MM.1S (cell line): ENCODE results near the gene POTEG.
"Not testable (repeated sequence)": the region's sequence is repeated elsewhere in the genome, so short reads cannot be mapped to it uniquely, and the experiment has no call there.

Experiments used
- CTCF ChIP-seq: fragments of 300-600 bp; sonication (generic); IDR thresholded peaks from 2 replicates; pipeline ENCODE4 v1.5.1; 2016; ENCODE audit warnings: antibody characterized with exemption, low read length, mixed read lengths
- EZH2 ChIP-seq: fragments of 300-600 bp; sonication (generic); optimal IDR thresholded peaks from 2 replicates; pipeline ENCODE3; 2017; ENCODE audit warnings: low read depth, mild to moderate bottlenecking, antibody characterized with exemption, low read length, mixed read lengths

DNA sequence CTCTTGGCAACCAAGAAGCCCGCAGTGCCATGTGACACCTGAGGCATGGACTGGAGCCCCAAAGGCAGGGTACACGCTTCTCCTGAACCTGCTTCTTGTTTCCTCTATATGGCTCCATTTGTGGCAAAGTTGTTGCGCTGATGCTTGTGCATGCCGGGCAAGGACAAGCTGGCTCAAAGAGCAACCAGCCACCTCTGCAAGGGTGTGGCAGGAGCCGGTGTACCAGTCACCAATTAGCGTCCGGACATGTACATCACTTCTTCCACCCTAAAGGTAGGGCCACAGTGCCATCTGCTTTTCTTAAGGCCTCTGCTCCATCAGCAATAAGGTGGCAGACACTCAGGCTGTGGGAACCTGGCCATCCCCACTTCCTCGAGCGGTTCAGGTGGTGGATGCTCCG lies 43.9 kb downstream of the POTEG start:
- not testable (repeated sequence) for TF ChIP-seq EZH2, CTCF
